Pericardium fibroblast (primary cell): Measurements from ENCODE around the gene MCTP1. TPM values are rescaled to one million over a fixed set of nuclear protein-coding genes. Genes with fewer than 3 reads are reported as not detected.

Experiments
- total RNA-seq: library from RNA; depleted of rRNA; stranded (reverse); fragments of >200 nt; gene quantifications from 2 replicates; pipeline ENCODE4 v1.2.3, GENCODE V29; 2015

MCTP1 gene
- 1.1 and 1.7 TPM in 2 replicates for total RNA-seq

DNA sequence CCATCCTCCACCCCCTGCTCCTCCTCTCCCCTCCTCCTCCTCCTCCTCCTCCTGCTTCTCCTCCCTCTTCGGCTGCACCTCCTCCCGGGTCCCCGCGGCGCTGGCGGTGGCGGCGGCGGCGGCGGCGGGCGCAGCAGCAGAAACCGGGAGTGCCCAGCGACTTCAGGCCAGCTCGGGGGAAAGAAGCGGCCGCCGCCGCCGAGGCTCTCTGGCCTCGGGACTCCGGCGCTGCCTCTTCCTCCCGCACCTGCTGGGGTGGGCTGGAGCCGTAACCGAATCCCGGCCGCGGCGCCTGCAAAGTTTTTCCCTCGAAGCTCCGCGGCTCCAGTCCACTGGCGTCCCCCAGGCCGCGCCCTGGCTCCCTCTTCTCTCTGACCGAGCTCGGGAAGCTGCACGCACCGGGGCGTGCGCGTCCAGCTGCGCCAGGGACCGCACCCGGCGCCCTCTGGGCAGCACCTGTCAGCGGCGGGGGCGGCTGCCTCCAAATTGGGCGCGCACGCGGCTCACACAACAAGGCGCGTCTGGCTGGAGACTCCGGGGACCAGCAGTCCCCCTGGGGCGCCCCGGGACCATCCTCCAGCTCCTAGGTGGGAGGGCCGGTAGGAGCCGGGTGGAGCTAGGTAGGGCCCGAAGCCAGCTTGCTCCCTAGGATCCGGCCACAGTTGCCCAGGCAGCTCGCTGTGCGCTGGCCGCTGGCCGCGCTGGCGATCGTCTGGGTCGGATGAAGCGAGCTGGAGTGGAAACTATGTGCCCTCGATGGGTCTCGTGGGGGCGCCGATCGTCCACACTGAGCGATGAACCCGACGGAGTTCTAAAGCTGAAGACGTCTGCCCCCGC, at the start of gene MCTP1:
TSS of gene MCTP1 (minus strand) at position 523 of the 837 bp plus-strand sequence.

Other genes starting within 250 kb of the MCTP1 start
- gene FAM81B, start 106.3 kb upstream of the MCTP1 start, total RNA-seq: not detected in 2 replicates